Caco-2 (cell line): ENCODE results near the gene DNAJA1. TPM values are rescaled to one million over a fixed set of nuclear protein-coding genes. Genes with fewer than 3 reads are reported as not detected.

ENCODE experiments used
- BruUV-seq: library from RNA; stranded (reverse); fragments of 400-500 nt; replicated peaks from 2 replicates; lab custom pipeline; 2021; lab: Mats Ljungman, UMichigan
- CTCF ChIA-PET: fragments of 300-600 bp; sonication (Branson Sonifier 250); formaldehyde crosslinking; loops from one replicate; lab custom pipeline; 2022; ENCODE audit warnings: antibody characterized with exemption; lab: Charles Lee
- POLR2A ChIA-PET: fragments of 300-600 bp; sonication (Branson Sonifier 250); formaldehyde crosslinking; loops from one replicate; lab custom pipeline; 2022; ENCODE audit warnings: antibody characterized with exemption; lab: Charles Lee
- DNase-seq, 2 experiments: peaks; one replicate each; pipeline versions ENCODE4 v3.0.0 to v3.0.0-alpha.2; 2020 to 2022
- H3K27me3 ChIP-seq: replicated peaks from 2 replicates; pipeline ENCODE4 v1.6.0; 2011; ENCODE audit warnings: low read length; ENCODE audit not compliant: control insufficient read depth, insufficient read depth
- H3K36me3 ChIP-seq: 2 replicates; pipeline ENCODE4 v1.5.1; 2011; ENCODE audit warnings: low read length; ENCODE audit not compliant: control insufficient read depth, insufficient read depth
- H3K4me1 ChIP-seq: fragments of 250-450 bp; sonication (Bioruptor Pico); 2 replicates; pipeline ENCODE4 v1.5.1; 2020; ENCODE audit warnings: mild to moderate bottlenecking
- H3K4me3 ChIP-seq: 2 replicates; pipeline ENCODE4 v1.5.1; 2011; ENCODE audit warnings: low read depth, mild to moderate bottlenecking, control low read depth, low read length
- H3K9me3 ChIP-seq: fragments of 250-450 bp; sonication (Bioruptor Pico); 2 replicates; pipeline ENCODE4 v1.5.1; 2020; ENCODE audit warnings: mild to moderate bottlenecking, moderate library complexity
- H3K27ac Mint-ChIP-seq: one replicate; pipeline ENCODE4 v1.8.0; 2022; ENCODE audit warnings: mixed read lengths; ENCODE audit not compliant: unreplicated experiment
- H3K27me3 Mint-ChIP-seq: one replicate; pipeline ENCODE4 v1.8.0; 2022; ENCODE audit warnings: mixed read lengths; ENCODE audit not compliant: insufficient read depth, unreplicated experiment
- H3K36me3 Mint-ChIP-seq: one replicate; pipeline ENCODE4 v1.8.0; 2022; ENCODE audit warnings: mild to moderate bottlenecking, mixed read lengths; ENCODE audit not compliant: insufficient read depth, unreplicated experiment
- H3K4me1 Mint-ChIP-seq: one replicate; pipeline ENCODE4 v1.8.0; 2022; ENCODE audit warnings: low read depth, mixed read lengths; ENCODE audit not compliant: unreplicated experiment
- H3K4me3 Mint-ChIP-seq: one replicate; pipeline ENCODE4 v1.8.0; 2022; ENCODE audit warnings: mild to moderate bottlenecking, moderate library complexity, mixed read lengths; ENCODE audit not compliant: unreplicated experiment
- H3K9me3 Mint-ChIP-seq: one replicate; pipeline ENCODE4 v1.8.0; 2022; ENCODE audit warnings: mixed read lengths; ENCODE audit not compliant: unreplicated experiment
- CTCF ChIP-seq, 2 experiments: fragments of 200-600 bp in 1 of 2; IDR thresholded peaks; 1 replicate in 1 of 2; 2 replicates in 1 of 2; pipeline versions ENCODE4 v1.5.1 to v1.8.0; 2011 to 2022; ENCODE audit warnings: antibody characterized with exemption in 1 of 2, control low read depth in 1 of 2, inconsistent platforms in 1 of 2, low read depth in 1 of 2, low read length in 1 of 2, mild to moderate bottlenecking in 1 of 2, moderate library complexity in 1 of 2; ENCODE audit not compliant: insufficient read depth in 1 of 2, severe bottlenecking in 1 of 2, unreplicated experiment in 1 of 2
- intact Hi-C: fragments of 100-400 bp; cut with micrococcal nuclease; formaldehyde crosslinking; loops from one replicate; pipeline ENCODE4 v1.10.0; 2022; ENCODE audit not compliant: unreplicated experiment
- total RNA-seq: library from RNA; stranded (reverse); gene quantifications from 2 replicates; pipeline ENCODE4 v1.2.3, GENCODE V29; 2022

DNAJA1 gene
- total RNA-seq, 1 experiment from 2014 or later, result 187 TPM

- H3K27me3 ChIP-seq, result no peaks in the 10 kb centered on the region
- H3K9me3 ChIP-seq, result no peaks in the 10 kb centered on the region
- H3K27me3 Mint-ChIP-seq, result no peaks in the 10 kb centered on the region
- H3K4me1 Mint-ChIP-seq, result no peaks in the 10 kb centered on the region
- DNase-seq, result no peak
- no TSS peak for BruUV-seq
- H3K4me1 ChIP-seq, result no peaks in the 10 kb centered on the region
- H3K9me3 Mint-ChIP-seq, result no peaks in the 10 kb centered on the region
- POLR2A ChIA-PET, result no interaction called here
- H3K4me3 ChIP-seq, result no peak overlapping the region
- peaks cover 11% of the 10 kb centered on the region for H3K36me3 Mint-ChIP-seq
- H3K36me3 ChIP-seq, result no peaks in the 10 kb centered on the region
- H3K27ac Mint-ChIP-seq, result no peak overlapping the region
- CTCF ChIA-PET, result no interaction called here
- intact Hi-C loops, result no loop called here
- H3K4me3 Mint-ChIP-seq, result no peak overlapping the region
- no peak for TF ChIP-seq CTCF (IDR thresholded peaks at IDR 0.05; ENCODE audit: insufficient read depth in 1 of 2, low read depth in 1 of 2, low read length in 1 of 2, severe bottlenecking in 1 of 2, unreplicated experiment in 1 of 2)
Measured at GRCh38 chr9:33017283-33018041, 7.6 kb upstream of the DNAJA1 start.

DNA sequence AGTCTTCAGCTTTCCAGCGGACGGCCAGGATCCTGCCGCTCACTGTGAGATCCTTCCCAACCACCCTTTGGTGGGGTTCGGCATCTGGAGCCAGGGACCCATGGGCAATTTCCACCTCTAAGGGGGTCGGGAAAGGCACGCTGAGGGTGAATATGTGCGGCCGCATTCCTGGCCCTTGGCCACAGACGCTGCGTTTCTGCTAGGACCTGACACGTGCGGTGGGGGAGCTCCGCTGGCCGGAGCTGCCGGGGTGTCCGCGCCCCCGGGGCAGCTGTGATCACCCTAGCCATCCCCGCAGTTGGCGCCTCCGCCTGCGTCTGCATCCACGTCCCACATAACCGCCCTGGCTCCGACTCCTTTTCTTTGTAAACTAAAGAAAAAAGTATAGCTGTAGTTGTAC lies 5.3 kb upstream of the DNAJA1 start:
- Histone ChIP-seq H3K36me3 (no peaks in the 10 kb centered on the region), H3K9me3 (no peaks in the 10 kb centered on the region), H3K4me1 (no peaks in the 10 kb centered on the region), H3K4me3 (no peak overlapping the region), H3K27me3 (no peaks in the 10 kb centered on the region)
- Mint-ChIP-seq H3K36me3 (peaks cover 16% of the 10 kb centered on the region), H3K9me3 (no peaks in the 10 kb centered on the region), H3K4me1 (peaks cover 7% of the 10 kb centered on the region), H3K4me3 (no peak overlapping the region), H3K27me3 (no peaks in the 10 kb centered on the region), H3K27ac (no peak overlapping the region)
- ChIA-PET CTCF (no interaction called here), POLR2A (no interaction called here)
- TF ChIP-seq CTCF (IDR thresholded peaks at IDR 0.05; ENCODE audit: insufficient read depth in 1 of 2, low read depth in 1 of 2, low read length in 1 of 2, severe bottlenecking in 1 of 2, unreplicated experiment in 1 of 2), result no peak
- intact Hi-C loops, result no loop called here
- DNase-seq, result no peak
- BruUV-seq, result no TSS peak

DNA sequence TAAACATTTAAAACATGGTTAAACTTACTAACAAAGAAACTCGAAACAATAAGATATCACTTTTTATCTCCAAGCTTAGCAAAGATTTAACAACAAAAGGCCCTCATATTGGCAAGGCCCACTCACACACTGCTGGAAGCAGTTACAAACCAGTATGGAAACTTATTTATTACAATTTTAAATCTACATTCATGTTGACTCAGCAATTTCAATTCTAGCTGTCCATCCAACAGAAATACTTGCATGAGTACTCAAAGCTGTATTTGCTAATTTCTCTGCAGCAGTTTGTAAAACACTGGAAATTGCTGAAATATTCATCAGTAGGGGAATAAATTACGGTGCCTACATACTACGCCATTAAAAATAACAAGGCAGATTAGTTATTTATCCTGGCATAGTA lies 2.8 kb upstream of the DNAJA1 start:
- intact Hi-C loops, result no loop called here
- Mint-ChIP-seq H3K9me3 (no peaks in the 10 kb centered on the region), H3K27me3 (no peaks in the 10 kb centered on the region), H3K36me3 (peaks cover 41% of the 10 kb centered on the region), H3K4me1 (peaks cover 20% of the 10 kb centered on the region), H3K27ac (no peak overlapping the region), H3K4me3 (no peak overlapping the region)
- no TSS peak for BruUV-seq
- Histone ChIP-seq H3K4me1 (peaks cover 4% of the 10 kb centered on the region; the same call in 1 of the 2 replicates), H3K4me3 (no peak overlapping the region), H3K9me3 (no peaks in the 10 kb centered on the region), H3K36me3 (no peaks in the 10 kb centered on the region), H3K27me3 (no peaks in the 10 kb centered on the region)
- ChIA-PET CTCF (no interaction called here), POLR2A (no interaction called here)
- no peak for DNase-seq
- no peak for TF ChIP-seq CTCF (IDR thresholded peaks at IDR 0.05; ENCODE audit: insufficient read depth in 1 of 2, low read depth in 1 of 2, low read length in 1 of 2, severe bottlenecking in 1 of 2, unreplicated experiment in 1 of 2)
